ENCODE measurements around the gene CRB1.

Gene CRB1

GRCh38 chr1:197307551-197307950, 39.5 kb downstream of the CRB1 start:
- no peak overlapping the region for H3K4me3 ChIP-seq (ENCODE audit: low read depth, low read length)
- TF ChIP-seq CTCF (IDR thresholded peaks at IDR 0.05; ENCODE audit: borderline replicate concordance, insufficient read depth, low read depth, low read length), result no peak

- no peak overlapping the region for H3K4me3 ChIP-seq (ENCODE audit: low read depth, low read length)
- no peak for TF ChIP-seq CTCF (IDR thresholded peaks at IDR 0.05; ENCODE audit: borderline replicate concordance, insufficient read depth, low read depth, low read length)
Measured at GRCh38 chr1:197311081-197311480, 43.0 kb downstream of the CRB1 start.

- TF ChIP-seq CTCF (IDR thresholded peaks at IDR 0.05; ENCODE audit: borderline replicate concordance, insufficient read depth, low read depth, low read length), result no peak
- H3K4me3 ChIP-seq (ENCODE audit: low read depth, low read length), result no peak overlapping the region
Measured at GRCh38 chr1:197312163-197312562, 44.1 kb downstream of the CRB1 start.

DNA sequence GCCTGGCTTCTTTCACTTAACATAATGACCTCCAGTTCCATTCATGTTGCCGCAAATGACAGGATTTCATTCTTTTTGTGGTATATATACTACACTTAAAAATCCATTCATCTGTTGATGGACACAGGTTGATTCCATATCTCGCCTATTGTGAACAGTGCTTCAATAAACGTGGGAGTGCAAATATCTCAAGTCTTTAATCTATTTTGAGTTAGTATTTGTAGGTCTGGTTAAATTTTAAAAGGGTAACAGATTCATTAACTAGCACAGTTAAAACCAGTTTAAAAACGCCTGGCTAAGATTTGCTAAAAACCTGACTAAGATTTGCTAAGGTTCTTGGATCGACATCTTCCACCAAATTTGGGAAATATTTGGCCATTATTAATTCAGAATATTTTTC, 45.7 kb downstream of the CRB1 start:
- TF ChIP-seq CTCF (IDR thresholded peaks at IDR 0.05; ENCODE audit: borderline replicate concordance, insufficient read depth, low read depth, low read length), result no peak

DNA sequence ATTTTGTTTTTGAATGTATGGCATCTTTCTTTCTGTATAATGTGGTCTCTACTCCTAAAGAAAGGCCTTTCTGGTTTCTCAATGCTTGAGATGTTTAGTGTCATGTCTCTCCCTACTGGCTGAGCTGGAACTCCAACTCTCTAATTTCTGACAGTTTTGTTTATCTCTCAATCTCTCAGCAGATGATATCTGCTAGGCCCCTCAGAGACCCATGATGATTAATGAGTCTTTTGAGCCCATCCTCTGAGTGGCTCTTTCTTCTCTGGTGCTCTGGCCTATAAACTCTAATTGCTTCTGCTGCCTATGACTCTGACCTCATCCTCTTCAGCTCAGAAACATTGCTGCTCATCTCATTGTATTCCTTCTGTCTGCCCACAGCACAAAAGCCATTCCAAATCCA, 46.6 kb downstream of the CRB1 start:
- TF ChIP-seq CTCF (IDR thresholded peaks at IDR 0.05; ENCODE audit: borderline replicate concordance, insufficient read depth, low read depth, low read length), result no peak

More for the DNA sequence above, 45.7 kb downstream of the CRB1 start:
- no peak overlapping the region for H3K4me3 ChIP-seq (ENCODE audit: low read depth, low read length)

GRCh38 chr1:197319631-197320030, 51.6 kb downstream of the CRB1 start:
- TF ChIP-seq CTCF (IDR thresholded peaks at IDR 0.05; ENCODE audit: borderline replicate concordance, insufficient read depth, low read depth, low read length), result no peak
- H3K4me3 ChIP-seq (ENCODE audit: low read depth, low read length), result no peak overlapping the region

More for the DNA sequence above, 46.6 kb downstream of the CRB1 start:
- no peak overlapping the region for H3K4me3 ChIP-seq (ENCODE audit: low read depth, low read length)

GRCh38 chr1:197320991-197321531, 53.0 kb downstream of the CRB1 start:
- TF ChIP-seq CTCF (IDR thresholded peaks at IDR 0.05; ENCODE audit: borderline replicate concordance, insufficient read depth, low read depth, low read length), result no peak
- H3K4me3 ChIP-seq (ENCODE audit: low read depth, low read length), result no peak overlapping the region

Data from GM12875 (cell line).